Psoas muscle (tissue), 8 donors: ENCODE results near the gene NOS1. TPM values are rescaled to one million over a fixed set of nuclear protein-coding genes. Genes with fewer than 3 reads are reported as not detected.

Experiments
- ATAC-seq, 4 donors: fragments of 200-7000 bp; cut with Tn5 transposase; one replicate each; pipeline ENCODE4 v1.9.1; 2020; ENCODE audit warnings: moderate library complexity in 3 of 4, mild to moderate bottlenecking in 2 of 4
- DNase-seq, 2 donors: peaks; one replicate each; pipeline ENCODE4 v3.0.0-alpha.2; 2020
- H3K27ac ChIP-seq: fragments of 200-600 bp; one replicate; pipeline ENCODE4 v1.8.0; 2022
- H3K27me3 ChIP-seq, 3 donors: fragments of 200-600 bp in 1 of 3; one replicate each; pipeline versions ENCODE4 v1.6.1 to v1.8.0; 2013 to 2022; ENCODE audit warnings: low read length in 2 of 3, mild to moderate bottlenecking in 2 of 3, moderate library complexity in 1 of 3; ENCODE audit not compliant: insufficient read depth in 3 of 3
- H3K36me3 ChIP-seq, 2 donors: fragments of 200-600 bp in 1 of 2; one replicate each; pipeline versions ENCODE4 v1.6.1 to v1.8.0; 2013 to 2022; ENCODE audit warnings: low read depth in 1 of 2, mild to moderate bottlenecking in 1 of 2, moderate library complexity in 1 of 2; ENCODE audit not compliant: insufficient read depth in 1 of 2
- H3K4me1 ChIP-seq: fragments of 200-600 bp; one replicate; pipeline ENCODE4 v1.8.0; 2022
- H3K4me3 ChIP-seq: fragments of 200-600 bp; one replicate; pipeline ENCODE4 v1.8.0; 2022; ENCODE audit warnings: mild to moderate bottlenecking
- H3K9me3 ChIP-seq: fragments of 200-600 bp; one replicate; pipeline ENCODE4 v1.8.0; 2022
- WGBS, 3 donors: extraction: QIAGEN DNeasy Blood & Tissue Kit; methylation state at CpG; one replicate each; pipeline versions ENCODE4 v1.1.6 to v1.1.7; 2013; 5-methylcytosine and 5-hydroxymethylcytosine counted together
- intact Hi-C, 2 donors: fragments of 100-400 bp; cut with DNase I; formaldehyde crosslinking; loops; one replicate each; pipeline versions ENCODE4 v1.11.0 to v1.14.2; 2022
- polyA plus RNA-seq, 3 donors: library from polyadenylated mRNA; stranded (reverse); fragments of 200-250 nt; gene quantifications; one replicate each; pipeline ENCODE4 v1.2.3, GENCODE V29; 2013
- total RNA-seq, 4 donors: library from RNA; stranded (reverse); fragmentation: NEBNext Ultra II Directional in 2 of 4; extraction: Animal tissue kit (Norgen Biotek cat#: 25700) in 2 of 4; gene quantifications; one replicate each; pipeline versions ENCODE4 v1.2.1 to v1.2.4, GENCODE V29; 2021 to 2023
- TF ChIP-seq, protein P1 (sequence below): fragments of 200-600 bp; IDR thresholded peaks from one replicate; pipeline ENCODE4 v1.8.0; 2022; ENCODE audit warnings: antibody characterized with exemption
- donor health status: healthy with polysubstance abuse.
- donor health status: DM: no; HTN: no; CAD: no; lungs with moderate emphysema.
- donor health status: Bipolar disorder and iron deficiency.
- donor health status: healthy.
- donor health status: DM: yes; HTN: yes; CAD: no.
- donor health status: DM: no; HTN: no; CAD: no.
- donor health status: DM: no; HTN: no; CAD: no.
- donor health status: DM: yes; HTN: yes; CAD: no.

The NOS1 gene
- total and polyA plus RNA-seq, 7 donors = 2.7 to 62.2 (median 12.1) TPM

- WGBS, 3 donors = 85 to 90% (median 88%) methylated on average over 3 of the region's 3 CpGs
- TF ChIP-seq, protein P1, sequence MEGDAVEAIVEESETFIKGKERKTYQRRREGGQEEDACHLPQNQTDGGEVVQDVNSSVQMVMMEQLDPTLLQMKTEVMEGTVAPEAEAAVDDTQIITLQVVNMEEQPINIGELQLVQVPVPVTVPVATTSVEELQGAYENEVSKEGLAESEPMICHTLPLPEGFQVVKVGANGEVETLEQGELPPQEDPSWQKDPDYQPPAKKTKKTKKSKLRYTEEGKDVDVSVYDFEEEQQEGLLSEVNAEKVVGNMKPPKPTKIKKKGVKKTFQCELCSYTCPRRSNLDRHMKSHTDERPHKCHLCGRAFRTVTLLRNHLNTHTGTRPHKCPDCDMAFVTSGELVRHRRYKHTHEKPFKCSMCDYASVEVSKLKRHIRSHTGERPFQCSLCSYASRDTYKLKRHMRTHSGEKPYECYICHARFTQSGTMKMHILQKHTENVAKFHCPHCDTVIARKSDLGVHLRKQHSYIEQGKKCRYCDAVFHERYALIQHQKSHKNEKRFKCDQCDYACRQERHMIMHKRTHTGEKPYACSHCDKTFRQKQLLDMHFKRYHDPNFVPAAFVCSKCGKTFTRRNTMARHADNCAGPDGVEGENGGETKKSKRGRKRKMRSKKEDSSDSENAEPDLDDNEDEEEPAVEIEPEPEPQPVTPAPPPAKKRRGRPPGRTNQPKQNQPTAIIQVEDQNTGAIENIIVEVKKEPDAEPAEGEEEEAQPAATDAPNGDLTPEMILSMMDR = no peak
- Histone ChIP-seq H3K27ac (no peak overlapping the region), H3K4me3 (no peak overlapping the region), H3K4me1 (no peaks in the 10 kb centered on the region), H3K9me3 (no peaks in the 10 kb centered on the region), H3K27me3 (no peaks in the 10 kb centered on the region), H3K36me3 (peaks cover 11 to 100% of the 10 kb centered on the region in 2 donors)
- intact Hi-C loops = no loop called here
- DNase-seq (no peak), ATAC-seq (peak in 2 of 4 donors; percentile 67 to 87)
Observed at GRCh38 chr12:117172168-117172567, 189.3 kb downstream of the NOS1 start.

DNA sequence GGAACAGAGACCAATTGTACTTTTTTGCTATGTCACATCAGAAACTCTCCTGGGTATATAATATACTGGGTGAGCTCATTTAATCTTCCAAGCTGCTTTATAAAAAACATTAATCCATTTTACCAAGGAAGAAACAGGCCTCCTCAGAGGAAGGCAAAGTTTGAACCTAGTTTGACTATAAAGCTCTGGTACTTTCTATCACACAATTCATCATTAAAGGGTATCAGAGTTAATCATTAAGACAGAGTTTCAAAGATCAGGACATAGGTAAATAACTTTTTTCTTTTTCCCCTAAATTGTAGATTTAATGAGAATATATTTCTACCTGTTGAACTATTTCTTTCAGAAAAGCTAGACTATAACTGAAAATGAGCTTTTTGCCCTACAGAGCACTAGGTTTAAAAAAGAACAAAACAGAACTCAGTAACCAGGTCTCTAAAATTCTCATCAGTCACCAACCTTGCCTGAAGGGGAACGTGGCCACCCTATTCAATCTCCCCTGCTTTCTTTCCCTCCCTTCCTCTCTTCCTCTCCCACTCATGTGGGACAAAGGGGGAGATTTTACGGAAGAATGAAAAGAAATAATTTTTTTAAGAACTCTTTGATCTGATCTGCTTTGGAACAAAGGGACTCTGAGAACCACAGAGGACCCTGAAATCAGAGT lies 189.8 kb downstream of the NOS1 start:
- WGBS, 3 donors = 90 to 95% (median 91%) methylated on average over 2 of the region's 2 CpGs
- H3K36me3 ChIP-seq = peaks cover 11 to 100% of the 10 kb centered on the region in 2 donors

GRCh38 chr12:117169548-117169947 lies 191.9 kb downstream of the NOS1 start:
- H3K4me3 ChIP-seq = no peak overlapping the region
- ATAC-seq (no peak), DNase-seq (no peak)
- no peaks in the 10 kb centered on the region for H3K27me3 ChIP-seq
- H3K36me3 ChIP-seq = peaks cover 10 to 100% of the 10 kb centered on the region in 2 donors
- H3K27ac ChIP-seq = no peak overlapping the region
- H3K9me3 ChIP-seq = no peaks in the 10 kb centered on the region
- TF ChIP-seq, protein P1 = no peak
- 96 to 98% (median 96%) methylated on average over 3 of the region's 3 CpGs for WGBS, 3 donors
- no peaks in the 10 kb centered on the region for H3K4me1 ChIP-seq
- intact Hi-C loops = no loop called here

More for the DNA sequence above, 189.8 kb downstream of the NOS1 start:
- no peak for ATAC-seq
- Histone ChIP-seq H3K9me3 (no peaks in the 10 kb centered on the region), H3K27me3 (no peaks in the 10 kb centered on the region), H3K27ac (no peak overlapping the region), H3K4me1 (no peaks in the 10 kb centered on the region), H3K4me3 (no peak overlapping the region)
- TF ChIP-seq, protein P1 = no peak
- intact Hi-C loops = no loop called here
- DNase-seq = no peak

DNA sequence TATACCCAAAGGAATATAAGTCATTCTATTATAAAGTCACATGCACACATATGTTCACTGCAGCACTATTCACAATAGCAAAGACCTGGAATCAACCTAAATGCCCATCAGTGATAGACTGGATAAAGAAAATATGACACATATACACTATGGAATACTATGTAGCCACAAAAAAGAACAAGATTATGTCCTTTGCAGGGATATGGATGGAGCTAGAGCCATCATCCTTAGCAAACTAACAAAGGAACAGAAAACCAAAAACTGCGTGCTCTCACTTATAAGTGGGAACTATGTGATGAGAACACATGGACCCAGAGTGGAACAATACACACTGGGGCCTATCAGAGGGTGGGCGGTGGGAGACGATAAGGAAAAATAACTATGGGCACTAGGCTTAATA lies 192.4 kb downstream of the NOS1 start:
- no peak for ATAC-seq
- H3K27me3 ChIP-seq = no peaks in the 10 kb centered on the region
- H3K9me3 ChIP-seq = no peaks in the 10 kb centered on the region
- TF ChIP-seq, protein P1 = no peak
- intact Hi-C loops = no loop called here
- DNase-seq = no peak
- no peak overlapping the region for H3K27ac ChIP-seq
- WGBS, 3 donors = 65 to 100% (median 84%) methylated on average over 3 of the region's 3 CpGs
- H3K4me3 ChIP-seq = no peak overlapping the region
- H3K4me1 ChIP-seq = no peaks in the 10 kb centered on the region
- H3K36me3 ChIP-seq = peaks cover 6 to 100% of the 10 kb centered on the region in 2 donors

DNA sequence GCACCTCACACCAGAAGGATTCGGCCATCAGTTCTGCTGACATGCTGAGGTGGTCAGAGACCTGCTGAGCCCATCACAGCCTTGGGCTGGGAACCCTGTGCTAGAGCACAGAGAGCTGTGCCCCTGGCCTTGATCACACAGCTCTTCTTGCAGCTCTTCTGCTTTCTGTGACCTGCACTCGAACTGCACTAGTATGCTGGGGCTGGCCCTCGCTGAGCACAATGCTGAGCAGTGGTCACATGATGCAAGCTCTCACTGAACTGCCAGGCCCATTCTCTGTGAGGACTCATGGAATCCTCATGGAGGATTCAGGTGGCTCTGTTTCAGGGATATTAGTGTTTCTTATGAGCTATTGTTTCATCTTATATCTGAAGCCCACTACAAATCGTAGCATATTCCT lies 193.7 kb downstream of the NOS1 start:
- Histone ChIP-seq H3K27me3 (no peaks in the 10 kb centered on the region), H3K9me3 (no peaks in the 10 kb centered on the region), H3K4me3 (no peak overlapping the region), H3K4me1 (no peaks in the 10 kb centered on the region), H3K27ac (no peak overlapping the region), H3K36me3 (peaks cover 2 to 100% of the 10 kb centered on the region in 2 donors)
- 88 to 92% (median 91%) methylated on average over 4 of the region's 4 CpGs for WGBS, 3 donors
- DNase-seq (no peak), ATAC-seq (no peak)
- TF ChIP-seq, protein P1 = no peak
- intact Hi-C loops = no loop called here
